Uterus (tissue), 2 donors: ENCODE results near the gene LRP1B.

ENCODE experiments used
- POLR2A ChIP-seq, 2 donors: fragments of 450-650 bp; IDR thresholded peaks; one replicate each; pipeline ENCODE4 v1.6.1; 2016; ENCODE audit warnings: antibody characterized with exemption in 2 of 2, mild to moderate bottlenecking in 1 of 2, moderate library complexity in 1 of 2
- TF ChIP-seq, protein P1 (sequence below), 4 experiments: fragments of 200-600 bp in 2 of 4; fragments of 450-650 bp in 2 of 4; sonication (generic) in 2 of 4; IDR thresholded peaks; one replicate each; pipeline ENCODE4 v1.5.1; 2016 to 2019; ENCODE audit warnings: antibody characterized with exemption in 4 of 4, mild to moderate bottlenecking in 2 of 4, moderate library complexity in 1 of 4

DNA sequence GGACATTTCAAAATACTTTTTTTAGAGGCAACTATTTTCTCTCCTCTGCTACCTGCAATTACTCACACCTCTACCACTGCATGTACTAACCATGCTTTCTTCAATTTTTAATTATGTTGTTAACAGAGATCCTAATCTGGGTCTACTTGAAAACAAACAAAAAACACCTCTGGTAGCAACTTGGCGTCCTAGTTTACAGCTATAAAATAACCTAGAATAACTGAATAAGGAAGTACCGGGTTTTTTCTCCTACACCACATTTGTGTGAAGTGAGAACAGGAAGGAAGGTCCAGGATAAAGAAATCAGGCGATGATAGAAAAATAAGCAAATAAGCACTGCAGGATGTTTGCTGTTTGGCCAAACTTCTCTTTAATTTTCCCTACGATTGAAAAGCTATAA, 633.5 kb downstream of the LRP1B start:
- TF ChIP-seq, protein P1, sequence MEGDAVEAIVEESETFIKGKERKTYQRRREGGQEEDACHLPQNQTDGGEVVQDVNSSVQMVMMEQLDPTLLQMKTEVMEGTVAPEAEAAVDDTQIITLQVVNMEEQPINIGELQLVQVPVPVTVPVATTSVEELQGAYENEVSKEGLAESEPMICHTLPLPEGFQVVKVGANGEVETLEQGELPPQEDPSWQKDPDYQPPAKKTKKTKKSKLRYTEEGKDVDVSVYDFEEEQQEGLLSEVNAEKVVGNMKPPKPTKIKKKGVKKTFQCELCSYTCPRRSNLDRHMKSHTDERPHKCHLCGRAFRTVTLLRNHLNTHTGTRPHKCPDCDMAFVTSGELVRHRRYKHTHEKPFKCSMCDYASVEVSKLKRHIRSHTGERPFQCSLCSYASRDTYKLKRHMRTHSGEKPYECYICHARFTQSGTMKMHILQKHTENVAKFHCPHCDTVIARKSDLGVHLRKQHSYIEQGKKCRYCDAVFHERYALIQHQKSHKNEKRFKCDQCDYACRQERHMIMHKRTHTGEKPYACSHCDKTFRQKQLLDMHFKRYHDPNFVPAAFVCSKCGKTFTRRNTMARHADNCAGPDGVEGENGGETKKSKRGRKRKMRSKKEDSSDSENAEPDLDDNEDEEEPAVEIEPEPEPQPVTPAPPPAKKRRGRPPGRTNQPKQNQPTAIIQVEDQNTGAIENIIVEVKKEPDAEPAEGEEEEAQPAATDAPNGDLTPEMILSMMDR (IDR thresholded peaks at IDR 0.05), result no peak
- TF ChIP-seq POLR2A (IDR thresholded peaks at IDR 0.05), result no peak
